Fibroblast of pulmonary artery (primary cell): ENCODE results near the gene KRTAP4-12.
"Not testable (repeated sequence)": the region's sequence is repeated elsewhere in the genome, so short reads cannot be mapped to it uniquely, and the experiment has no call there.

Experiments
- DNase-seq: peaks from one replicate; pipeline ENCODE4 v3.0.0-alpha.2; 2010; ENCODE audit warnings: low read depth
- H3K4me3 ChIP-seq: replicated peaks from 2 replicates; pipeline ENCODE4 v1.5.1; 2011; ENCODE audit warnings: low read depth, mild to moderate bottlenecking, control low read depth, low read length, moderate library complexity
- CTCF ChIP-seq: IDR thresholded peaks from 2 replicates; pipeline ENCODE4 v1.5.1; 2011; ENCODE audit warnings: mild to moderate bottlenecking, control low read depth, low read length, inconsistent platforms; ENCODE audit errors: missing control alignments

KRTAP4-12 gene

GRCh38 chr17:41107941-41108450 lies 16.0 kb downstream of the KRTAP4-12 start:
- H3K4me3 ChIP-seq: no peak overlapping the region
- no peak for DNase-seq
- TF ChIP-seq CTCF: no peak

- H3K4me3 ChIP-seq, DNase-seq: not testable (repeated sequence)
Measured at GRCh38 chr17:41105347-41105746, 18.6 kb downstream of the KRTAP4-12 start, which contains the start of gene KRTAP4-9. KRTAP4-9 (plus strand) TSS chr17:41105389; CDS start chr17:41105389, 0 bp downstream.

GRCh38 chr17:41104386-41105038 lies 19.5 kb downstream of the KRTAP4-12 start:
- DNase-seq, H3K4me3 ChIP-seq: not testable (repeated sequence)

- H3K4me3 ChIP-seq: no peak overlapping the region
- DNase-seq: no peak
- TF ChIP-seq CTCF: no peak
Measured at GRCh38 chr17:41103896-41104295, 20.1 kb downstream of the KRTAP4-12 start.

DNA sequence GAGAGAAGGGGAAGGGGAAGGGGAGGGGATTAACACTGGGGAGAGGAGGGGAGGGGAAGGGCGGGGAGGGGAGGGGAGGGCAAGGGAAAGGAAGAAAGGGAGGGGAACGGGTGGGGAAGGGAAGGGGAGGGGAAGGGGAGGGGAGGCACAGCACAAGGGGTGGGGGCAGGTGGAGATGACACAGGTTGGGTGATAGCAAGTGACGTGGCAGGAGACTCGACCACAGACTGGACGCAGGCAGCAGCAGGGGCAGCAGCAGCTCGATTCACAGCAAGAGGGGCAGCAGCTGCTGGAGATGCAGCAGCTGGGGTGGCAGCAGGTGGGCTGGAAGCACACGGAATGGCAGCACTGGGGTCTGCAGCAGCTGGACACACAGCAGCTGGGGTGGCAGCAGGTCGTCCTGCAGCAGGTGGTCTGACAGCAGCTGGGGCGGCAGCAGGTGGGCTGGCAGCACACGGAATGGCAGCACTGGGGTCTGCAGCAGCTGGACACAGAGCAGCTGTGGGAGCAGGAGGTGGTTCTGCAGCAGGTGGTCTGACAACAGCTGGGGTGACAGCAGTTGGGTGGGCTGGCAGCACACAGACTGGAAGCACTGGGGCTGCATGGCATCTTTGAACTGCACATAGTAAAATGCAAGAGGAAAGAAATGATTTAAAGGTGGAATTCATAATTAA lies 22.3 kb downstream of the KRTAP4-12 start, which contains the start of gene KRTAP4-16:
Gene KRTAP4-16 (minus strand): TSS at position 624 of the 674 bp plus-strand sequence. CDS start 0 bp downstream, at position 624.
- TF ChIP-seq CTCF: no peak
- no peak within 1 kb of the TSS for H3K4me3 ChIP-seq
- DNase-seq: no peak

DNA sequence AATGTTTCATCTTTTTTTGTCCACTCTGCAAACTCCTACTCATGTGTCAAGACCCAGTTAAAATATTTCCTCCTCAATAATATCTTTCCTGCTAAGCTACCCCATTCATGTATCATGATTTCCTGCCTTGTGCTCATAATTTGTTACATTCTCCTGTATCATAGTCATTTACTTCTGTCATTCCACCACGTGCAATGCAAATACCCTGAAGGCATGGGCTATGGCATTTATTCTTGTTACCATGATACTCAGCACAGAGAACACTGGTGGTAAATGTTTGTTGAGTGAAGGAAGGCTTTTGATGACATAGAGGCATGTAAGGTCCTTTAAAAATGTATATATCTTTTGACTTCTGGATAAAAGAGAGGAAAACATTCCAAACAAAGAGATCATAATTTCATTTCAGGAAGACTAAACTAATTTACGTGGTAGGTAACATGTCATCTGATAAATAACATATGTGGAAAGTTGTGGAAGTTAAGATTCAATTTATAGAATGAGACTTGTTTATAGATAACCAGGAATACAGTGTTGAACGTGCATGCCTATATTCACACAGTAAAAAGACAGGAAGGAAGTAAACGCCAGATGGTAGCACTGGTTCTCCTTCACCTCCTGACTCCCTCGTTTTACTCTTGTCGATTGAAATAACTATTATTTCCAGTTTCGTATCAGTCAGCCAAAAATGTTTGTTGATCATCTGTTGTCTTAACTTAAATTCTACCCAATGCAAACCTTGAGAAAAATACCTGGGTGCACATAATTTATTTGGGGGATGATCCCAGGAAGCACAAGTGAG lies 24.1 kb downstream of the KRTAP4-12 start:
- peak; percentile 8 for DNase-seq
- H3K4me3 ChIP-seq: not testable (repeated sequence)

DNA sequence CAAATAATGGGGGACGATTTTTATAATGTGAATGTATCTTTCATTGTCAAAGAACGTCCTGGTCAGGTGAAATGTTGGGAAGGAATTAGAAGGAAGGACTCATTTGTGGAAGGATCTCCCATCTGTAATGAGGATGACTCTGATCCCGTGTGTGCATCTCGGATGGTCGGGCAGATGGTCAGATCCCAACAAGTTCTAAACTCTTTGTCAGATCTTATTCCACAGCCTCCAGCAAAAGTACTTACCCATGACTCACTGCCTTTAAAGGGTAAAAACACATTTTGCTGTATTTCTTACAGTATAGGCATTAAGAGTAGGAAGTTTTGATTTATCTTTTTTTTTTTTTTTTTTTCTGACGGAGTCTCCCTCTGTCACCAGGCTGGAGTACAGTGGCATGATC lies 25.5 kb downstream of the KRTAP4-12 start:
- no peak for TF ChIP-seq CTCF
- DNase-seq: no peak
- no peak overlapping the region for H3K4me3 ChIP-seq

- DNase-seq: no peak
- no peak for TF ChIP-seq CTCF
- H3K4me3 ChIP-seq: no peak within 1 kb of the TSS
Measured at GRCh38 chr17:41098042-41098441, 25.9 kb downstream of the KRTAP4-12 start, which contains the start of gene KRTAP4-8. KRTAP4-8 (minus strand) TSS chr17:41098142; CDS start chr17:41098084, 58 bp downstream.
